Measurements from ENCODE around the gene ZCCHC9. TPM values are rescaled to one million over a fixed set of nuclear protein-coding genes. Genes with fewer than 3 reads are reported as not detected.

ZCCHC9 gene
- polyA plus RNA-seq, 4 donors: 37.1 to 46.4 (median 39.3) TPM

- no peak for DNase-seq (ENCODE audit: low read depth in 4 of 4, low spot score in 2 of 4)
These were observed 52.7 kb downstream of the ZCCHC9 start for GRCh38 chr5:81354093-81354492.

GRCh38 chr5:81355291-81356251, 54.2 kb downstream of the ZCCHC9 start:
- no peak for DNase-seq (ENCODE audit: low read depth in 4 of 4, low spot score in 2 of 4)

- DNase-seq (ENCODE audit: low read depth in 4 of 4, low spot score in 2 of 4): no peak
These were observed 57.7 kb downstream of the ZCCHC9 start for GRCh38 chr5:81359108-81359507.

GRCh38 chr5:81359881-81360280, 58.5 kb downstream of the ZCCHC9 start:
- no peak for DNase-seq (ENCODE audit: low read depth in 4 of 4, low spot score in 2 of 4)

GRCh38 chr5:81360640-81361039, 59.3 kb downstream of the ZCCHC9 start:
- no peak for DNase-seq (ENCODE audit: low read depth in 4 of 4, low spot score in 2 of 4)

GRCh38 chr5:81361600-81361999, 60.2 kb downstream of the ZCCHC9 start:
- DNase-seq (ENCODE audit: low read depth in 4 of 4, low spot score in 2 of 4): no peak

Other genes starting within 250 kb of the ZCCHC9 start
- 10 to 100 TPM in 1 of 4 donors, 1 to 10 TPM in 3; 6.2 to 11.1 (median 7.9) TPM for gene CKMT2, start 68.3 kb upstream of the ZCCHC9 start, polyA plus RNA-seq (ENCODE audit: insufficient read length in 4 of 4)
- gene ACOT12, start 92.5 kb downstream of the ZCCHC9 start, polyA plus RNA-seq (ENCODE audit: insufficient read length in 4 of 4): 1 to 10 TPM in 2 of 4 donors, under 1 TPM in 2; 0.94 to 1.4 (median 1.0) TPM